Stimulated activated CD8-positive, alpha-beta memory T cell treated with anti-CD3 and anti-CD28 coated beads, Interleukin-15, amount 100 ng/mL, for 1 hour (primary cell): ENCODE data around the gene ZNF552.

Source experiments
- DNase-seq: peaks from one replicate; pipeline ENCODE4 v3.0.0-alpha.2; 2020; ENCODE audit warnings: low read depth

ZNF552 gene

DNA sequence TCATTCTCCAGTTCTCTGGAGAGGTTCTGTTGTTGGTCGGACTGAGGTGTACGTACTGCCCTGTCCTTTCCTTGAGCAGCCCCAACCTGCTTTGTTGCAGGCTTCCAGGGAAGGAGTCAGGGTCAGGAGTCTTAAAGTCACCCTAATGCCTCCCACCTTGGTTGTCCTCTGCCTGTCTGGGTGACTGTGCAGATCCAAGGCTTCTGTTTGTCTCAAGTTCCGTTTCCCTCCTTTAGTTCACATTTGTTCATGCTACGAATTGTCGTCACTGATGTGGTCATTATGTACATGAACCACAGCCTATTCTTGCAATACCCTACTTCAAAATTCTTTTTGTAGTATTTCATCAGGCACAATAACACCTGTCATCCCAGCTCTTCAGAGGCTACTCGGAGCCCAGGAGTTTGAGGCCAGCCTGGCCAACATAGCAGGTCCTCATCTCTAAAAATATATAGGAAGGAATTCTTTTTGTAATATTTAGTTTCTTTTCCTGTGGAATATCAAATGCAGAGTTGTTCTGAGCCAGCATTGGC, 37.9 kb downstream of the ZNF552 start:
- DNase-seq, result no peak

GRCh38 chr19:57773488-57773887, 41.2 kb downstream of the ZNF552 start:
- DNase-seq, result no peak

DNA sequence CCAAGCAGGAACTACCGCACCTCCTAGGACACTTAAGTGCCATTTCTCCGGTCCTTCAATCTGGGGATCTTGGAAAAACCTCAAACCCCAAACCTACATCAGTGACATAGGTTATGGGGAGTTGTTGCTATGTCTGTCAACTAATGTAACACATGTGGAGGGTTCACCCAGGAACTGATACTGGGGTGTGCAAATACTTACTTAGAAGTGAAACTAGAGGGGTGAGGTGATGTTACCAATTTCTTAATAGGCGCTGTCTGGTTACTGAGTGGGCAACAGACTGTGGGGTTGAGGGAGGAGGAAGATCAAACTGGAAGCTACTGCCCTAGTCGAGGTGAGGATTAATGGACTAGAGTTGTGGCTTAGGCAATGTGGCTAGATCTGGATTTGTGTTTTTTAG, 43.3 kb downstream of the ZNF552 start:
- no peak for DNase-seq

GRCh38 chr19:57769345-57770131, 45.2 kb downstream of the ZNF552 start, which contains the start of gene ZNF586:
Gene ZNF586 (plus strand): TSS chr19:57769676. CDS start chr19:57769843, 167 bp downstream.
- DNase-seq, result peak; percentile 71

GRCh38 chr19:57759096-57759495, 55.6 kb downstream of the ZNF552 start:
- no peak for DNase-seq

GRCh38 chr19:57757941-57758340, 56.8 kb downstream of the ZNF552 start:
- DNase-seq, result no peak
